ENCODE results near the gene MCC.

The MCC gene

DNA sequence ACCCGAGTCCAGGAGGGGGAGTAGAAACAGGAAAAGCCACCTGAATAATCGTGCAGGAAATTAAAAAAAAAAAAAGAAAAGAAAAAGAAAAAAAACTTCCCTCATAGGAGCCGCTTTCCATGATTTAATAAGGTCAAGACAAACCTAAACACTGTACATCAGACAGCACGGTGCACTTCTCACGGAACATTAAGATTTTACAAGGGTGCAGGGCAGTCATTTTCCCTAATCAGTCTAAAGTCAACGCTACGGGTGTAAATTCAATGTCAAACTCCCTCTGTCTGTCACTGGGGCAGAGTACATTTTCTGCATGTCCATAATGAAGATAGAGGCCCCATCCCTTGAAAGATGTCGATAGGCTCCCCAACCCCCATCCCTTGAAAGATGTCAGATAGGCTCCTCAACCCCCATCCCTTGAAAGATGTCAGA, 193.1 kb downstream of the MCC start:
- Histone ChIP-seq H3K4me2 (ENCODE audit: low read depth, low read length, poor library complexity, severe bottlenecking) (peak overlapping the region; percentile 84), H3K9me3 (ENCODE audit: insufficient read depth, low read length) (no peaks in the 10 kb centered on the region), H3K9ac (ENCODE audit: low read length) (no peak overlapping the region), H3K9me2 (replicated peaks; ENCODE audit: insufficient read depth, low read length) (no peaks in the 10 kb centered on the region), H3K27ac (ENCODE audit: low read depth, low read length) (no peak overlapping the region), H3K27me3 (ENCODE audit: low read length) (no peaks in the 10 kb centered on the region), H3K36me3 (ENCODE audit: low read length) (no peaks in the 10 kb centered on the region), H4K20me1 (ENCODE audit: low read depth, low read length) (no peaks in the 10 kb centered on the region), H2AFZ (ENCODE audit: low read depth, low read length, severe bottlenecking) (no peak overlapping the region), H3F3A (ENCODE audit: insufficient read depth) (no peaks in the 10 kb centered on the region), H3K79me2 (ENCODE audit: insufficient read depth, low read length) (no peaks in the 10 kb centered on the region), H3K4me3 (ENCODE audit: insufficient read depth, low read length, poor library complexity, severe bottlenecking) (peak overlapping the region; percentile 57)
- no peak for TF ChIP-seq EZH2phosphoT487 (conservative IDR thresholded peaks at IDR 0.05; ENCODE audit: low read length)
- TF ChIP-seq, protein P1, sequence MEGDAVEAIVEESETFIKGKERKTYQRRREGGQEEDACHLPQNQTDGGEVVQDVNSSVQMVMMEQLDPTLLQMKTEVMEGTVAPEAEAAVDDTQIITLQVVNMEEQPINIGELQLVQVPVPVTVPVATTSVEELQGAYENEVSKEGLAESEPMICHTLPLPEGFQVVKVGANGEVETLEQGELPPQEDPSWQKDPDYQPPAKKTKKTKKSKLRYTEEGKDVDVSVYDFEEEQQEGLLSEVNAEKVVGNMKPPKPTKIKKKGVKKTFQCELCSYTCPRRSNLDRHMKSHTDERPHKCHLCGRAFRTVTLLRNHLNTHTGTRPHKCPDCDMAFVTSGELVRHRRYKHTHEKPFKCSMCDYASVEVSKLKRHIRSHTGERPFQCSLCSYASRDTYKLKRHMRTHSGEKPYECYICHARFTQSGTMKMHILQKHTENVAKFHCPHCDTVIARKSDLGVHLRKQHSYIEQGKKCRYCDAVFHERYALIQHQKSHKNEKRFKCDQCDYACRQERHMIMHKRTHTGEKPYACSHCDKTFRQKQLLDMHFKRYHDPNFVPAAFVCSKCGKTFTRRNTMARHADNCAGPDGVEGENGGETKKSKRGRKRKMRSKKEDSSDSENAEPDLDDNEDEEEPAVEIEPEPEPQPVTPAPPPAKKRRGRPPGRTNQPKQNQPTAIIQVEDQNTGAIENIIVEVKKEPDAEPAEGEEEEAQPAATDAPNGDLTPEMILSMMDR (IDR thresholded peaks at IDR 0.05; ENCODE audit: insufficient read depth, low read length, poor library complexity, severe bottlenecking), result no peak

DNA sequence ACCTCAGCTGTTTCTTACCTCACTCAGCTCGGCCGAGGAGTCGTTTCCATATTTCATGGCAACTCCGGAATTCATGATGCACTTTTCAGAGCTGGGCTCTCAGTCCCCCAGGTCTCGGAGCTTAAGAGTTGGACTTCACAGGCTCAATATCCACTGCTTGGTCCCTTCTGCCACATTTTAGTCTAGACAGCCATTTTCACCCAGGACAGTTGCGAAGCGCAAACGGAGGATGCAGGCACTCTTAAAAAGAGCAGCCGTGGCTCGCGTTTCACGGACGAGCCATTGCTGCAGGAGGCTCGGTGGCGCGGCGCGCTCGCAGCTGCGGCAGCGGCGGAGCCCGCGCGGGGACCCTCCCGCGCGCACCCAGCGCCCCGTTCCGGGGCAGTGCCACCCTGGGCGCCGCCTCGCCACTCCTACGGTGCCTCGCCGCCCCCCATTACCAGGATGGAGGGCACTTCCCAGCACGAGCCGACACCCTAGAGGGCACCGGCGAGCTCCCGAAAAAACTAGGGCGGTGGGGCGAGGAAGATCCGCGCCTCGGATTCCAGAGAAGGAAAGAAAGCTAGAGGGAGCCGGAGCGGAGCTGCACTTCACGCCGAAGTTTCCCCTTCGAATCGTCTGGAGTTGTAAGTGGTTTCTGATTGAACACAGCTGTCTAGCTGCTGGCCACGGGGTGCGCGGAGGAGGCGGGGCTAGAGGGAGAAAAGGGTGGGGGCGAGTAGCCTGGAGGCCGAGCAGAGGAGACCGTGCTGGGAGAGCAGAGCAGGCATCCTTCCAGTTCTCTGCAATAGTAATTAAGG, 193.7 kb downstream of the MCC start:
- no peaks in the 10 kb centered on the region for H3F3A ChIP-seq (ENCODE audit: insufficient read depth)
- H4K20me1 ChIP-seq (ENCODE audit: low read depth, low read length), result no peaks in the 10 kb centered on the region
- H3K4me3 ChIP-seq (ENCODE audit: insufficient read depth, low read length, poor library complexity, severe bottlenecking), result peak overlapping the region; percentile 57
- H3K4me2 ChIP-seq (ENCODE audit: low read depth, low read length, poor library complexity, severe bottlenecking), result peak overlapping the region; percentile 84
- no peaks in the 10 kb centered on the region for H3K79me2 ChIP-seq (ENCODE audit: insufficient read depth, low read length)
- peak overlapping the region; percentile 89 for H2AFZ ChIP-seq (ENCODE audit: low read depth, low read length, severe bottlenecking)
- H3K9ac ChIP-seq (ENCODE audit: low read length), result peak overlapping the region; percentile 37
- no peaks in the 10 kb centered on the region for H3K9me2 ChIP-seq (replicated peaks; ENCODE audit: insufficient read depth, low read length)
- TF ChIP-seq, protein P1 (IDR thresholded peaks at IDR 0.05; ENCODE audit: insufficient read depth, low read length, poor library complexity, severe bottlenecking), result no peak
- TF ChIP-seq EZH2phosphoT487 (conservative IDR thresholded peaks at IDR 0.05; ENCODE audit: low read length), result no peak
- no peak overlapping the region for H3K27ac ChIP-seq (ENCODE audit: low read depth, low read length)
- H3K9me3 ChIP-seq (ENCODE audit: insufficient read depth, low read length), result no peaks in the 10 kb centered on the region
- H3K36me3 ChIP-seq (ENCODE audit: low read length), result no peaks in the 10 kb centered on the region
- H3K27me3 ChIP-seq (ENCODE audit: low read length), result no peaks in the 10 kb centered on the region

DNA sequence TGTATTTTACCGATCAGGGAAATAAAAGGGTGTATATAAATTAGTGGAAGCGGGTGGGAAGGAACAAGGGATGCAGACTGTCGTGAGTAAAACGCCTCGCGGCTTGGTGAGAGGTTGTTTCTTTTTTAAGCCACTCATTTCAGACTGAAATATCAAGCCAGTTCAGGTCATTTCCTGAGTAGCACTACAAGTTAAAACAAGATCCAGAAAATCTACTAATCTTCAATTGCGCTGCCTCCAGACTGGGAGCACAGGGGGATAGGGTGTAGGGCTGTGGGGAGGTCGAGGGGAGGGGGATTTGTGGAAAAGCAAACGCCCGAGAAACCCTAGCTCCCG, 194.3 kb downstream of the MCC start:
- Histone ChIP-seq H3K4me3 (ENCODE audit: insufficient read depth, low read length, poor library complexity, severe bottlenecking) (peak overlapping the region; percentile 57), H3K79me2 (ENCODE audit: insufficient read depth, low read length) (no peaks in the 10 kb centered on the region), H2AFZ (ENCODE audit: low read depth, low read length, severe bottlenecking) (peak overlapping the region; percentile 89), H3K9me2 (replicated peaks; ENCODE audit: insufficient read depth, low read length) (no peaks in the 10 kb centered on the region), H3K36me3 (ENCODE audit: low read length) (no peaks in the 10 kb centered on the region), H3K4me2 (ENCODE audit: low read depth, low read length, poor library complexity, severe bottlenecking) (peak overlapping the region; percentile 84), H3K9ac (ENCODE audit: low read length) (peak overlapping the region; percentile 37), H3F3A (ENCODE audit: insufficient read depth) (no peaks in the 10 kb centered on the region), H3K27ac (ENCODE audit: low read depth, low read length) (no peak overlapping the region), H3K27me3 (ENCODE audit: low read length) (no peaks in the 10 kb centered on the region), H4K20me1 (ENCODE audit: low read depth, low read length) (no peaks in the 10 kb centered on the region), H3K9me3 (ENCODE audit: insufficient read depth, low read length) (no peaks in the 10 kb centered on the region)
- TF ChIP-seq, protein P1 (IDR thresholded peaks at IDR 0.05; ENCODE audit: insufficient read depth, low read length, poor library complexity, severe bottlenecking), result no peak
- TF ChIP-seq EZH2phosphoT487 (conservative IDR thresholded peaks at IDR 0.05; ENCODE audit: low read length), result no peak
